LHCN-M2 (cell line): ENCODE data around the gene NTM. TPM values are rescaled to one million over a fixed set of nuclear protein-coding genes. Genes with fewer than 3 reads are reported as not detected.

Experiments used
- DNase-seq: peaks from one replicate; pipeline ENCODE4 v3.0.0-alpha.2; 2012; ENCODE audit warnings: low read depth
- total RNA-seq: library from RNA; depleted of rRNA; stranded (reverse); fragments of >200 nt; gene quantifications from 2 replicates; pipeline ENCODE4 v1.2.3, GENCODE V29; 2014

Gene NTM
- total RNA-seq, 1 experiment from 2014 or later: 45.6 TPM

DNA sequence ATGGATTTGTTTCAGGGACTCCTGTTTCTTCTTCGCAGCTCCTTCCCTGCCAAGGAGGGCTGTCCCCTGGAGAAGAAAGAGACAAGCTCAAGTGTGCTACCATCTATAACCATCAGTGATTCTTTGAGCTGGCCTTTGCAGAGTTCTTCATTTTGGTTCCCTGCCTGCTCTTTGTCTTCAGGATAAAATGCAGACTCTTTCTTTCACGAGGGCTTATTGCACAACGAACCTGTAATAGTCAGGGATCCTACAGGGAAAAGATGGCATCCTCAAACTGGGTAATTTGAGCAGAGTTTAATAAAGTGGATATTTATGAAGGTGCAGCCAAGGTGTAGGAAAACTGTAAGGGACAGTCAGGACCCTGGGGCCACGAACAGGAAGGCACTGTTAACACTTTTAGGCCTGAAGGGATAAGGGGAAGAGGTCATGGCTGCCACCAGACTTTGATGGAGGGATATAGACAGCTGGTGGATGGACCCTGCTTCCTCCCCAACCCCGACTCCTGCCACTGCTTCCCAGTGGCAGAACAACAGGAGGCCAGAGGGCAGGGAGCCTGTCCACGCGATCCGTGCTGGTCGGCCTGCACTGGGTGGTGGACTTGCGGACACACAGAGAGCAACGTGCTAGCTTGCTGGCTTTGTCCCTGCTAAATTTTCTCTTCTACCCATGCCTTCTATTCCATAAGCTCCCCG is 767.0 kb downstream of the NTM start:
- DNase-seq: no peak

DNA sequence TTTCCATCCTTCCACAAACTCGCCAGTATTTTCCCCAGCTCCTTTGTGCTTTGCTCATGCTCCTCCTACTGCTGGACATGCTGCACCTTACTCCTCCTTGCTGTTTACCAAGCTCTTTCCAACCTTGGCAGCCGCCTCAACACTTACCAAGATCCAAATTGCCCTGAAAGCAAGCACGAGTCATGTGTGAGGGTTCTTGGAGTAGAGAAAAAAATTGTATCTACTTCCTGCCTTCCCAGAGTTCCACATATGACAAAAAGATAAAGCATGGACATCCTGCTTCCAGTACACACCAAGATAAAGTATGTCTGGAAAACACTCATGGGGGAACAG is 767.5 kb downstream of the NTM start:
- DNase-seq: peak; percentile 19

DNA sequence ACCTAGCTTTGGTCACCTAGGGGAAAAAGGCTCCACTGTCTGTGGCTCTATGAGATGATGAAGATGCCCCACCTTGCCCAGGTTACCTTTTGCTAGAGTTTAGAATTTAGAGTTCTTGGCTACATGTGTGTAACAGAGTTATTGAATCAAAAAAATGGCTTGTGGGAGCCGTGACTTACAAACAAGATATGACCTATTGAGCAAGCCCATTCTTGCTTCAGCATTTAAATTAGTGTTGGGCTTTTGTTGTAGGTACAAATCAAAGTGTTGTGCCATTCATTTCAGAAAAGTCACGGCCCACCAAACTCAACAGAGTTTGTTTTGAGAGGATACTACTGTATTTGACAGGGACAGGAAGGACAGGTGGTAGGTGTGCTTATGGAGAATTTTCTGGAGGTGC is 768.8 kb downstream of the NTM start:
- DNase-seq: no peak

DNA sequence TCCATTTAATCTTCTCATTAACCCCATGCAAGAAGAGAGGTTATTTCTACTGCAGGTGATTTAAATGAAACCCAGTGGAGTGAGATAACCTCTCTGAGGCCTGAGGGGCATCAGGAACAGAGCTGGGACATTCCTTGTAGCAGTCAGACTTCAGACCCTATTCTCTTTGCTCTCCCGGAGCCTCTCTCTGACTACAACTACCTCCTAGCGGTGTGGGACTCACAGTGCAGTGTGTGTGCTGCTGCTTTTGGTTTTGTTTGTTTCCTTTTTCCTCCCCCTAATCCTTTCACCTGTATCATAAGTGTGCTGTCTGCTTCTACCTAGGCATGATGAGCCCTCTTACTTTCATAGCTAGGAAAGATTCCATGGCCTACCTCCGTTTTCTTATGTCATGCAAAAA is 769.6 kb downstream of the NTM start:
- DNase-seq: no peak

DNA sequence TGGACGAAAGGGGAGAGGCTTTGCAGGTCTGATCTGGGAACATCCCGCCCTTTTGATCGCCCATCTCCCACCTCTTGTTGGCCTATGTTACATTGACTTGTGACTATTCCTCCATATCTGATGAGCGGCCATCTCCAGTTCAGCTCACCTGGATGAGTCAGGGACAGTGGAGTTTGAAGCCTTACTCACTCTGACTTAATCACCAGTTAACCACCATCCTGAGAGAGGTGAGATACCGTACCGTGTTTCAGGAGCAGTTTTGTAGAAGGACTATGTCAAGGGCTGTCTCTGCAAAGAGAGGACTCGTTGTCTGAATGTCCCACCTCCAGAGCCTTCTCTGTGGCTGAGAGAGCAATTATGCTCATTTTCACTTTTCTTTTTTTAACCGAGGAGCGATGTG is 771.7 kb downstream of the NTM start:
- no peak for DNase-seq

DNA sequence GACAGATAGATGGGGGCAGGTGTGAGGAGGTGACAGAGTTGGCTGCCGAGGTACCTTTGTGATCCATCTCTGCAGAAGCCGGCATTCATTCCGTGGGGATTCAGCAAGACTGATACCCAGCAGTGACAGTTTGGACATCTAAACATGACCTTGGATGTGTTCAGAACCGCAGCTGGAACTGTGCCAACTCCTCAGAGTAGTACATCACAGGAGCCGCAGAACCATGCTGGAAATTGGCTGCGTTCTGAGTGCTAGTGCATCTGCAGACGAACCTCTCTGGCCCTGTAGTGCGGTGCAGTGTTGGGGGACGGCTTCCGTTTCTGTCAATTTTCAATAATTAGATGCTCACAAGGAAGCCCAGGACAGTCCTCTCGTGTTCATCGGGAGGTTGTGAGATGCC is 772.1 kb downstream of the NTM start:
- no peak for DNase-seq

DNA sequence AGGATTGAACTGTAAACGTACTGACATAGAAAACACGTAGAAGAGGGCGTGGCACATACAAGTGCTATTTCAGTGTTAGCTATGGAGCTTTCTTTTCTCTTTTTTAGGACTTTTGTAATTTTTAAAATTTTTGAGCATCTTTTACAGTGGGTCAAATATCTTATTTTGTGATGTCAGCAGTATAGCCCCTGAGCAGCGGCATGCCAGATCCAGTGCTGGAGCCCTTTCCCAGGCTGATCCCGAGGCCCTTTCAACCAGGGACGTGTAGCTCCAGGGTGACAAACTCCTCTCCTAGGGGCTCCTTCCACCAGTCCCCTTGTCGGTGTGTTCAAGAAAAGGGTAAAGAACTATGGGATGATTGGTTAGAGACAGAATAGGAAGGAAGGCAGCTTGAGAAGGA is 777.0 kb downstream of the NTM start:
- no peak for DNase-seq

DNA sequence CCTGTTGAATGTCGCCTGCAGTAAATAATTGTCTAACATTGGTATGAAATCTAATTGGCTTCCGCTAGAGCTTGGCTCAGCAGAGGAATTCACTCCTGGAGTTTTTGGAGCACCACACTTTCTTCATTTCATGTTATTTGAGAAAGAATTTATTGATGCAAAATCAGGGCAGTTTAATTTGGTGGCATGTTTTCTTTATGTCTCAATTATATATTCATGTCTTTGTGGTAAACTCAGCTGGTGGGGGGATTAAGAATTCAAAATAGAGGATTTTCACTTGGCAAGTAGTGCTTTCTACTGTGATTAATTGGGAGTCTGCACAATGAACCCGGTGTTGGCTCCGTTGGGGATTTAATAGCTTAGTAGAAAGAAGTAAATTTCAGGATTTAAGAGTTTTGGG is 784.4 kb downstream of the NTM start:
- DNase-seq: no peak

DNA sequence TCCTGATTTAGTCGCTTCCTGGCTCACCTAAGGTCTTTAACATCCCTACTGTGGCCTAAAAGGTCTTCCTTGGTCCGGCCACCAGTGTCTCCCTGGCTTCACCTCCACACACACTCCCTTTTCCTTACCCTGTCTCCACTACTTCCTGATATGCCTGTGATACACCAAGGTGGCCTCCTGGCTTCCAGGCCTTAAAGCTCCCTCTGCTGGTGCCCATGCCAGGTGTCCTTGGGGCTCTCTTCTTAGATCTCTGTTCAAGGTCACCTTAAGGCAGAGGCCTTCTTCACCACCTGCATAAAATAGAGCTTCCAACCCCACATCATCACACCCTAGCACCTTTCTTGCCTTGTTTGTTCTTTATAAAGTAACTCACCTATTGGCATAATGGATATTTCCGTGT is 787.7 kb downstream of the NTM start:
- peak; percentile 29 for DNase-seq

DNA sequence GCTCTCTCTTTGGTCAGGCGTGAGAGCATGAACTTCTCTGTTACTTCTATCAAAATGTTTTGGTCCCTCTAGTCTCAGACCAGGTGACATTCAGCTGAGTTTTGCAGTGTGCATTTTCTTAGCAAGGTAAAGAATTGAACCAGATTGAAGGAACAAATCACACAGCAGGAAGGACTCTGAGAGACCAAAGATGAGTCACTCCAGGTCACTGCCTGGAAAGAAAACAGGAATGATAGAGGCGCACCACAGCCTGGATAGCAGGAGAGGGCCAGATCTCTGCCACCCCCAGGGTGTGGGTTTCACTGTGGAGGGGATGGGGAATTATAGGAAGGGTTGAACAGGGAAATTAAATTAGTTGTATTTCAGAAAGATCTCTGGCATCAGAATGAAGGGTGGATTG is 788.3 kb downstream of the NTM start:
- no peak for DNase-seq

DNA sequence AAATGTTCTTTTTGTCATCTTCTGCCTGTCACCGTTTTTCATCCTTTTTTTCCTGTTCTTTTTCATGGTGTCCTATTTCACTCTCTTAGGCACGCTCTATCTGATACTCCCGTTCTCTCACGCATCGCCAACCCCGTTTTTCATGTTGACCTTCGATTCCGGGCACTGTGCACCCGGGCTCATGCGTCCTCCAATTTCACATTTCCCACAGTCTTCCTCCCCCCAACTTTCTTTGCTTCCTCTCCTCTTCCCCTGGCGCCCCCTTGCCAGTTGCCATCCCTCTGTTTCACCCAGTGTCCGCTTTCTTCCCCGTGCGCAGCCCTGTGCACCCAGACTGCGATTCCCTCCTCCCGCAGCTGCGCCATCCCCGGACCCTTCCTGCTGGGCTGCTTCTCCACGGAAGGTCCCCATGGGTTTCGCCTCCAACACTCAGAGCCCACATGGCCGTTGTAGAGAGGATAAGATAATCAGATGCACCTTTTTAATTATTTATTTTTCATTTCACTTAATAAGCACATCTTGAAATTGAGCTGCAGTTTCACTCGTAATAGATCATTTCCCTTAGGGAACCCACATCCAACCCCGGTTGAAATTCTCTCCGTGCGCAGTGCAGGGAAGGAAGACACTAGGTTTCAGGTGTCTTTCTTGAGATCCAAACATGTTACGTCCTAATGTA is 791.1 kb downstream of the NTM start:
- DNase-seq: no peak

DNA sequence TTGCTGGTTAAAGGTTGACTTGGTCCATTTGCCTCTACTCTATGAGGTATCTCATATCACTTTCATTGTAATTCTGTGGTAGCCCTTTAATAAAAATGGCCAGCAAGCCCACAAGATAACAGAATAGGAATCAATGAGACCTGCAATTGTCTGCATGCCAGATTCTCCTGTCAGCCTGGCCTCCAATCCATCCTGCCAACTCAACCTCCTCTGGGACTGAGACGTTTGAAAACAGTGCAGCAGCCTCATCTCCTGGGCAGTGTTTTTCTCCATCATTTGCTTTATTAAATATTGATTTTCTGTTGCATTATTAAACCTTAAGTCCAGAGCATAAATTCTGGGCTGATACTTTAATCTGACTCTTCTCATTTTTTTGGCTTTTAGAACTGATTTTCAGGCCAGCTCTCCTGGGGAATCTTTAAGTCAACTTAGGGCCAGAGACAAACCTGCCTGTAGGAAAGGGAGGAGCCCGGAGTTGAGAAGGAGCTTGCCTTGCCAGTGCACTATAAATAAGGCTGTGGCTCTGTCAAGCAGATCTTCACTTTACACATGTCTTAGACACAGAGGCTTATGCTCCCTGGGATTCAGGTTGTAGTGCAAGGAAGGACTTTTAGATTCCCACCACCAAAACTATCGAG is 798.0 kb downstream of the NTM start:
- DNase-seq: no peak

DNA sequence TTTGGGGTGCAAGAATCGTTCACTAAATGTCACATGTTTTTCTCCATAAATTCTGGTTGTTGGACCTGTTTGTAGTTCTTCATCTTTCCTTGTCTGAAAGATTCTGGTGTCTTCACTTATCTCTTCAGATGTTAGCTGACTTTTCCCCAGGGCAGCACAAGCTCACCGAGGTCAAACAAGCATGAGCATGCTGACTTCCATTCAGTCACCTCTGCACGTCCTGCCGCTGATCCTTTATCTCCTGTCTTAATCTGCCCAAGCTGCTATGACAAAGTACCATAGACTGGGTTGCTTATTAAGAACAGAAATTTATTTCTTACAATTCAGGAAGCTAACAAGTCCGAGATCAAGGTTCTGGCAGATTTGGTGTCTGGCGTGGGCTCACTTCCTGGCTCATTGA is 800.6 kb downstream of the NTM start:
- no peak for DNase-seq

DNA sequence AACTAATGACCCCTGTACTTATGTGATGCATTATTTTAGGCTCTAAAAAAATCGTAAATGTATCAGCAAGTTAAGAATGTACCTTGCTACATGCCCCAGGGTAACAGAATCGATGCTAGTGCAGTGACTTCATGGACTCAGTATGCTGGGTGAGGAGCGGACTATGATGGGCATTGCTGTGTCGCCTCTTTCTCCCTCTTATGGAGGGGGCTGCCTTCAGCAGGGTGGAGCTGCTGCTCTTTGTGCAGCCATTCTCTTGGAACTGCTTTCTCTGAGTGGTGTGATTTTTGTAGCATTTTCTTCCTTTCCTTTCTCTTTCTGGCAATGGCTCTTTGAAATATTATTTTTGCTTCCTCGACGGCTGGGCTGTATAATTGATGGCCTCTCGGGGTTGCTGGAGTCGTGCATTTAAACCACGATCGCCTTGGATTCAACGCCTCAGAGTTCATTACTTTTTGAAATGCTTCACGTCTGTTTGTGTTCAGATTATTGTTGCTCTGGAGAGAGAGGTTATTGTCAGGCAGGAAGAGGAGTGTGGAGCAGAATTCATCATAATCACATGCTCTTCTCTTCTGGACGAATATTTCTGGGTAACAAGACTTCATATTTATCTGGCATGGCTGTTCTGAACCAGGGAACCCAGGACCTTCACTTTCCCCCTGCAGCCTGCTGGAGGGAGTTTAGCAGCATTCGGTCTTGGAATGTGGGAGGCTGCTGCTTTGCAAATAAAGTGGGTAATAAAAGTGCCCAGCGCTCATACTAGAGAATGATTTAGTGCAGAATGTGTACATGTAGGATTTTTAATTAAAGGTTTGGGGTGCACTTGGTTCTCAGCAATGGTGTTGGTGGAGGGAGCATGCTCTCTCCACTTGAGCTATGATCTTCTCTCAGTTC is 804.2 kb downstream of the NTM start:
- no peak for DNase-seq

DNA sequence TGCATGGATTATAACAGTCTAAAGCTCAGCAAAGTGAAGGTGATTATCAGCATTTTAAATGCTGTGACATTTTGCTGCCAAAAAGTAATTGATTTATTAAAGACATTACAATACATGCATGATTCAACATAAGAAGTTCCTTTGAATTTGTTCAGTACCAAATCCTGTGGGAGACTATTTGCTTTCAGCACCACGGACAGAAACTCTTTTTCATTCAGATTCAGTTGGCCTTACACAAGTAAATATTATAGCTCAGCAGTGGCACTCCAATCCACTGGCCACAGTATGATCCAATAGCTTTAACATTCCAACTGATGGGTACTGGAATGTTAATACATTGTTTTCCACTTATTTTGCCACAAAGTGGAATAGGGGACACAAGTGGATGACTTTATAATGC is 806.7 kb downstream of the NTM start:
- peak; percentile 58 for DNase-seq

DNA sequence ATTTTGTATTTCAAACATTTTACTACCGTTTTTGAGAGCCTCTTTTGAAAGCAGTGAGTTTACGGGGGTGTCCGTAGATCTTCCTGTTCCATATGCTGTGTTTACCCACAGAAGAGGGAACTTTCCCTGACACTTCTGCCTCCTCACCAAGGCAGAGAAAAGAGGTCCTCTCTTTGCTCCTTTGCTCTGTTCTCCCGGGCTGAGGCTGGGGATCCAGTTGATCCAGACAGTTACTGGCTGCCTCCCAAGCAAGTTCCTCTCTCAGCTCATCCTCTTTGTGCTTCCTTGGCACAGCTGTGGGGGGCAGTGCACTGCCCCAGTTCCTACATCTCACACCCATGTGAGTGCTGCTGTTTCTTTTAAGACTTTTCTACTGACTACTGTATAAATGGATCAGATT is 813.7 kb downstream of the NTM start:
- DNase-seq: no peak

DNA sequence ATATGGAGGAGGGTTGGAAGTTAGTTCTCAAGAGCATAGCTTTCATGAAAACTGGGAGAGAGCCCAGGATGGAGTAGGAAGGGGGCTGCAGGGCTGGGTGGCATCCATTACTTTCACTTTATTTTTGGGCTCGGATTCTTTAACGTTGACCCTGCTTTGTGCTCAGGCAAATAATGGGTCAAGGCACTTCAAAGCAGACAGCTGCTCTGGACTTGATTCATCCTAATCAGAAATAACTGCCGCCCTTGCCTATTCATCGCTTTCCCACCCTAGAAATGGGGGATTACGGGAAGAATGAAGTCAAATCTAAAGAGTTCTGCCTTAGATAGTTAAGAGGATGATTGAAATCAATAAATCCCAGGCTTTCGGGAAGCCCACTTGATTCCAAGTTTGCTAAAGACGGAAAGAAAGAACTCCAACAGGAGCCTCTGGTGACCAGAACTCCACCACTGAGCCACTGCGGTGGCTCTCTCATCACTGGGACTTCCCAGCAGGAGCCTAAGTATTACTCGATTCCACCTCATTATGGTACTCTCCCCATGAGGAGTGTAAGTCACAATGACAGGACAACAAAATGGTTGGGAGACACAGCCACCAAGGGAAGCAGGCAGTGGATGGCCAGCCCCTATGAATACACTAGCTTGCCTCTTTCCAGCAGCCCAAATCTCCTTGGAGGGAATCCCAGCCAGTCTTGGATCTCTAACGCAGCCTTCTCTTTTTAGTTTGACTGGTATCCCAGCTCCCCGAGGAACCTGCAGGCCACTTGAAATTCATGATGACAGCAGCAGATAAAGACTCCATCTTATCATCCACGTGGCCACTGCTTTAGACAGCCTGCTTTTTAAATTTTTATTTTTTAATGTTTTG is 815.5 kb downstream of the NTM start:
- no peak for DNase-seq

DNA sequence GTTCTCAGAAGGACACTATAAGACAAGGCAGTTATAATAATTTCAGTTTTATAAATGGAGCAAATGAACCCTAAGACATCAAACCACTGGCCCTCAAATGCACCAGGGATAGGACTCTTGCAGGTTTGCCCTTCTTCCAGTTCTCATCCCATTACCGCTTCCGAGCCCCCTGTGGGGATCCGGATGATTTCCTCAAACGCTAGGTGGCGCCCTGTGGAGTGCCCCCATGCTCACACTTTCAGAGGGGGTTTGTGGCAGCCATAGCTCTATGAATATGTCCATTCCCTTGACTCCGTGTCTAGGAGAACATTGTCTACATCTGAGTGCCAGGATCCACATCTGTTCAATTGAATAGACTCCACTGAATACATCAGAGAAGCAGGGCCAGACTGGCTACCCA is 816.3 kb downstream of the NTM start:
- no peak for DNase-seq

DNA sequence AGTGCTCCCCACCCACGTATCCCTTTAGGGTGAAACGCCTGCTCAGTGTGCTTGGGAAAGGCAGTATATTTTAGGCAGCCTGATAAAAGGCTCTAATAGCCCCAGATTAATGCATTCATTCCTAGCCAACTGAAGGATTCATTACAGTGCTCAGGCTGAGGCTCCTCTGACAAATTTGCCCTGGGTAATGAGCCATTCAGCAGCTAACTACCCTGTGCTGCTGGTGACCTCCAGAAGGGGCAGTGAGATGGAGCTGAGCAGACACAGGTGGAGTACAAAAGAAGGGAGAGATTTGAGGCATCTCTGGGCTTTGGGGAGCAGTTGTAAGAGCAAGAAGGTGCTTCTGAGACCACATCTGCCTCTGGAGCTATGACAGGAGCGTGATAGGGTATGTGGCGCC is 817.0 kb downstream of the NTM start:
- DNase-seq: no peak

DNA sequence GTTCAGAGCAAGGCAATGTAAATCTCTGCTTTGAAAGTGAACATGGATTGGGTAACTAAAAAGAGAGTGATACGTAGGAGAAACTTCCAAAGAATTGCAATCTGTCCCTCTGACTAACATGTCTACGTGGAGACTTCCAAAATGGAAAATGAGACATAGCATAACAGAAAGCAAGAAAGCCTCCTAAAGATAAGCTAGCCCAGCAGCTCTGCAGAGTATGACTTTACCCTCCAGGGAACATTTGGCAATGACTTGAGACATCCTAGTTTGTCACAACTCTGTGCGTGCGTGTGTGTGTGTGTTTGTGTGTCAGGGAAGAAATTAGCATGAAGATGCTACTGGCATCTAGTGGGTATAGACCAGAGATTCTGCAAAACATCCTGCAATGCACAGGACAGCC is 817.4 kb downstream of the NTM start:
- DNase-seq: peak; percentile 19

DNA sequence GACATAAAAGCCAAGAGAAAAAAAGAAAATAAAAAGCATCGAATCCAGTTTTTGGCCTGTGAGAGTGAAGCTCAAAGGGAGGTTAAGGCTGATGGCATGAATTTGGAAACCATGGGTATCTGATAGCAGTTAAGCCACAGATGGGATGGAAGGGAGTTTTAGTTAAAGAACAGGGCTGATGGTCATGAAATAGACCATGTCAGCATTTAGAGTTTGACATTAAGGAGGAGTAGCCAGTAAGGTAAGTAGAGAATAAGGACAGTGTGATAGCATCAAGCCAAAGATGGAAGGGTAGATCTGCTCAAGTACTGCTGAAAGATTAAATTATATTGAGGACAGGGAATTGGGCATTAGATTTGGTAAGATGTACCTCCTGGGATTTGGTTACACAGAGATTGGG is 826.5 kb downstream of the NTM start:
- no peak for DNase-seq
